C4-2B (cell line): ENCODE results near the gene SPACA4.

ENCODE experiments used
- ZFX ChIP-seq: fragments of 450-650 bp; IDR thresholded peaks from 2 replicates; pipeline ENCODE4 v1.6.1; 2017
- TF ChIP-seq, protein P1 (sequence below): fragments of 450-650 bp; conservative IDR thresholded peaks from 2 replicates; pipeline ENCODE4 v1.5.1; 2017; ENCODE audit warnings: mild to moderate bottlenecking

GRCh38 chr19:48650974-48651682, 44.6 kb downstream of the SPACA4 start:
- no peak for TF ChIP-seq ZFX
- TF ChIP-seq, protein P1, sequence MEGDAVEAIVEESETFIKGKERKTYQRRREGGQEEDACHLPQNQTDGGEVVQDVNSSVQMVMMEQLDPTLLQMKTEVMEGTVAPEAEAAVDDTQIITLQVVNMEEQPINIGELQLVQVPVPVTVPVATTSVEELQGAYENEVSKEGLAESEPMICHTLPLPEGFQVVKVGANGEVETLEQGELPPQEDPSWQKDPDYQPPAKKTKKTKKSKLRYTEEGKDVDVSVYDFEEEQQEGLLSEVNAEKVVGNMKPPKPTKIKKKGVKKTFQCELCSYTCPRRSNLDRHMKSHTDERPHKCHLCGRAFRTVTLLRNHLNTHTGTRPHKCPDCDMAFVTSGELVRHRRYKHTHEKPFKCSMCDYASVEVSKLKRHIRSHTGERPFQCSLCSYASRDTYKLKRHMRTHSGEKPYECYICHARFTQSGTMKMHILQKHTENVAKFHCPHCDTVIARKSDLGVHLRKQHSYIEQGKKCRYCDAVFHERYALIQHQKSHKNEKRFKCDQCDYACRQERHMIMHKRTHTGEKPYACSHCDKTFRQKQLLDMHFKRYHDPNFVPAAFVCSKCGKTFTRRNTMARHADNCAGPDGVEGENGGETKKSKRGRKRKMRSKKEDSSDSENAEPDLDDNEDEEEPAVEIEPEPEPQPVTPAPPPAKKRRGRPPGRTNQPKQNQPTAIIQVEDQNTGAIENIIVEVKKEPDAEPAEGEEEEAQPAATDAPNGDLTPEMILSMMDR = no peak
